Fibroblast of lung (primary cell): Measurements from ENCODE around the gene ANKRD35. TPM values are rescaled to one million over a fixed set of nuclear protein-coding genes. Genes with fewer than 3 reads are reported as not detected.
A peak's percentile ranks its signal among the peaks of the same experiment; 100 is the strongest.

Source experiments
- DNase-seq, 2 donors: peaks; one replicate each; pipeline versions ENCODE4 v3.0.0 to v3.0.0-alpha.2; 2010; ENCODE audit warnings: low read depth in 2 of 2
- H2AFZ ChIP-seq: 2 replicates; pipeline ENCODE4 v1.5.1; 2012; ENCODE audit warnings: low read length, control low read depth, inconsistent platforms
- H3K27ac ChIP-seq: 2 replicates; pipeline ENCODE4 v1.5.1; 2011; ENCODE audit warnings: low read length, control low read depth; ENCODE audit not compliant: insufficient read depth
- H3K27me3 ChIP-seq: 2 replicates; pipeline ENCODE4 v1.5.1; 2011; ENCODE audit warnings: mild to moderate bottlenecking, low read length; ENCODE audit not compliant: control insufficient read depth, insufficient read depth
- H3K36me3 ChIP-seq: 2 replicates; pipeline ENCODE4 v1.5.1; 2011; ENCODE audit warnings: low read length; ENCODE audit not compliant: control insufficient read depth, insufficient read depth
- H3K4me1 ChIP-seq: 2 replicates; pipeline ENCODE4 v1.5.1; 2011; ENCODE audit warnings: low read length; ENCODE audit not compliant: control insufficient read depth, insufficient read depth; ENCODE audit errors: extremely low read depth
- H3K4me2 ChIP-seq: 2 replicates; pipeline ENCODE4 v1.5.1; 2011; ENCODE audit warnings: low read length, control low read depth; ENCODE audit not compliant: insufficient read depth; ENCODE audit errors: extremely low read depth
- H3K4me3 ChIP-seq, 4 experiments: fragments of 200-600 bp in 1 of 4; sonication (generic) in 1 of 4; replicated peaks in 1 of 4; 2 replicates each; pipeline ENCODE4 v1.5.1; 2011 to 2016; ENCODE audit warnings: low read length in 4 of 4, low read depth in 3 of 4, mild to moderate bottlenecking in 3 of 4, control low read depth in 2 of 4, inconsistent platforms in 1 of 4, mixed read lengths in 1 of 4; ENCODE audit not compliant: insufficient read depth in 1 of 4; ENCODE audit errors: control extremely low read depth in 1 of 4
- H3K79me2 ChIP-seq: 2 replicates; pipeline ENCODE4 v1.5.1; 2012; ENCODE audit warnings: mild to moderate bottlenecking, low read length, inconsistent platforms; ENCODE audit not compliant: control insufficient read depth, insufficient read depth
- H3K9ac ChIP-seq: 2 replicates; pipeline ENCODE4 v1.5.1; 2011; ENCODE audit warnings: mild to moderate bottlenecking, low read length, control low read depth; ENCODE audit not compliant: insufficient read depth
- H3K9me3 ChIP-seq: 2 replicates; pipeline ENCODE4 v1.5.1; 2012; ENCODE audit warnings: low read depth, low read length; ENCODE audit not compliant: control insufficient read depth, insufficient read depth
- H4K20me1 ChIP-seq: 2 replicates; pipeline ENCODE4 v1.5.1; 2011; ENCODE audit warnings: low read length; ENCODE audit not compliant: control insufficient read depth, insufficient read depth; ENCODE audit errors: extremely low read depth
- CTCF ChIP-seq, 2 donors: IDR thresholded peaks in 1 of 2; conservative IDR thresholded peaks in 1 of 2; 1 replicate in 1 of 2; 2 replicates in 1 of 2; pipeline ENCODE4 v1.5.1; 2011 to 2012; ENCODE audit warnings: low read length in 2 of 2, control low read depth in 1 of 2, inconsistent platforms in 1 of 2, low read depth in 1 of 2, mild to moderate bottlenecking in 1 of 2
- EZH2 ChIP-seq: IDR thresholded peaks from 2 replicates; pipeline ENCODE4 v1.5.1; 2012; ENCODE audit warnings: low read length, control low read depth, mild to moderate bottlenecking; ENCODE audit errors: missing control alignments
- polyA plus RNA-seq, 2 donors: library from polyadenylated mRNA; depleted of rRNA in 1 of 2; stranded (reverse) in 1 of 2; unstranded in 1 of 2; fragments of >200 nt; gene quantifications; 2 replicates each; pipeline ENCODE4 v1.2.1, GENCODE V29; 2011 to 2012; ENCODE audit warnings: missing spikeins in 1 of 2
- total RNA-seq: library from RNA; depleted of rRNA; stranded (reverse); fragments of >200 nt; gene quantifications from 2 replicates; pipeline ENCODE4 v1.2.1, GENCODE V29; 2014

Gene ANKRD35
- total and polyA plus RNA-seq, 2 donors (not counting 1 experiment from before 2014, with no cell fraction given), result 0.65 to 4.5 TPM

GRCh38 chr1:145878724-145879123 lies 6.9 kb downstream of the ANKRD35 start:
- H3K27me3 ChIP-seq, result peaks cover 8% of the 10 kb centered on the region
- no peak overlapping the region for H3K4me3 ChIP-seq
- no peak overlapping the region for H3K4me2 ChIP-seq
- no peaks in the 10 kb centered on the region for H3K4me1 ChIP-seq
- no peaks in the 10 kb centered on the region for H3K79me2 ChIP-seq
- H3K27ac ChIP-seq, result no peak overlapping the region
- TF ChIP-seq CTCF (conservative IDR thresholded peaks at IDR 0.05 in 1 of 2, IDR thresholded peaks at IDR 0.05 in 1 of 2; ENCODE audit: low read depth in 1 of 2, low read length in 2 of 2) (no peak), EZH2 (no peak)
- H2AFZ ChIP-seq, result no peak overlapping the region
- no peak overlapping the region for H3K9ac ChIP-seq
- H3K36me3 ChIP-seq, result no peaks in the 10 kb centered on the region
- no peaks in the 10 kb centered on the region for H4K20me1 ChIP-seq
- DNase-seq, result peak in 1 of 2 donors; percentile 64
- H3K9me3 ChIP-seq, result no peaks in the 10 kb centered on the region

GRCh38 chr1:145877923-145878486 lies 7.7 kb downstream of the ANKRD35 start:
- no peaks in the 10 kb centered on the region for H3K36me3 ChIP-seq
- H3K4me3 ChIP-seq, result no peak overlapping the region
- H3K27ac ChIP-seq, result no peak overlapping the region
- TF ChIP-seq CTCF (conservative IDR thresholded peaks at IDR 0.05 in 1 of 2, IDR thresholded peaks at IDR 0.05 in 1 of 2; ENCODE audit: low read depth in 1 of 2, low read length in 2 of 2) (no peak), EZH2 (no peak)
- no peak overlapping the region for H3K9ac ChIP-seq
- no peaks in the 10 kb centered on the region for H4K20me1 ChIP-seq
- no peak overlapping the region for H2AFZ ChIP-seq
- no peak for DNase-seq
- no peaks in the 10 kb centered on the region for H3K9me3 ChIP-seq
- no peaks in the 10 kb centered on the region for H3K4me1 ChIP-seq
- peaks cover 5% of the 10 kb centered on the region for H3K27me3 ChIP-seq
- H3K79me2 ChIP-seq, result no peaks in the 10 kb centered on the region
- no peak overlapping the region for H3K4me2 ChIP-seq

- H3K4me1 ChIP-seq, result peaks cover 2% of the 10 kb centered on the region
- H3K36me3 ChIP-seq, result no peaks in the 10 kb centered on the region
- H3K4me2 ChIP-seq, result no peak overlapping the region
- TF ChIP-seq EZH2 (no peak), CTCF (conservative IDR thresholded peaks at IDR 0.05 in 1 of 2, IDR thresholded peaks at IDR 0.05 in 1 of 2; ENCODE audit: low read depth in 1 of 2, low read length in 2 of 2) (no peak)
- no peak overlapping the region for H3K4me3 ChIP-seq
- H3K27me3 ChIP-seq, result peaks cover 5% of the 10 kb centered on the region
- H4K20me1 ChIP-seq, result no peaks in the 10 kb centered on the region
- no peak overlapping the region for H3K27ac ChIP-seq
- H3K9ac ChIP-seq, result no peak overlapping the region
- H2AFZ ChIP-seq, result no peak overlapping the region
- no peaks in the 10 kb centered on the region for H3K79me2 ChIP-seq
- DNase-seq, result no peak
- no peaks in the 10 kb centered on the region for H3K9me3 ChIP-seq
Observed at GRCh38 chr1:145874646-145875045, 11.0 kb downstream of the ANKRD35 start.
